22Rv1 (cell line): Measurements from ENCODE around the gene GPR108.

ENCODE experiments used
- CTCF ChIP-seq: fragments of 450-650 bp; IDR thresholded peaks from 2 replicates; pipeline ENCODE4 v1.5.1; 2017; ENCODE audit warnings: mild to moderate bottlenecking
- ZFX ChIP-seq: fragments of 450-650 bp; IDR thresholded peaks from 2 replicates; pipeline ENCODE4 v1.6.1; 2017; ENCODE audit warnings: antibody characterized with exemption, borderline replicate concordance

- TF ChIP-seq CTCF (no peak), ZFX (no peak)
These were observed 23.3 kb downstream of the GPR108 start for GRCh38 chr19:6713773-6714692.
